ENCODE data around the gene TBCC.

GRCh38 chr6:42709871-42710270 lies 36.0 kb downstream of the TBCC start:
- TF ChIP-seq CTCF (IDR thresholded peaks at IDR 0.05) = no peak
- no peak for TF ChIP-seq POLR2AphosphoS5 (IDR thresholded peaks at IDR 0.05)

All from sigmoid colon (tissue), 4 donors.